B cell (primary cell): ENCODE results near the gene IGF2BP3. TPM values are rescaled to one million over a fixed set of nuclear protein-coding genes. Genes with fewer than 3 reads are reported as not detected.

Source experiments
- ATAC-seq: fragments of 200-7000 bp; cut with Tn5 transposase; one replicate; pipeline ENCODE4 v1.10.0; 2021; ENCODE audit warnings: low read depth, mild to moderate bottlenecking, moderate number of reproducible peaks, moderate library complexity
- CTCF ChIA-PET: fragments of 350-600 bp; sonication (Branson Sonifier 250); formaldehyde crosslinking; loops from one replicate; lab custom pipeline; 2021; ENCODE audit warnings: antibody characterized with exemption, inconsistent platforms; lab: Charles Lee
- POLR2A ChIA-PET: fragments of 350-600 bp; sonication (Branson Sonifier 250); formaldehyde crosslinking; loops from one replicate; lab custom pipeline; 2021; ENCODE audit warnings: antibody characterized with exemption; lab: Charles Lee
- DNase-seq: peaks from one replicate; pipeline ENCODE4 v3.0.0; 2013
- H2AFZ ChIP-seq: 2 replicates; pipeline ENCODE4 v1.6.1; 2012; ENCODE audit warnings: mild to moderate bottlenecking, low read depth, low read length; ENCODE audit not compliant: insufficient read depth, poor library complexity, severe bottlenecking
- H3K27ac ChIP-seq, 2 donors: 1 replicate in 1 of 2; 2 replicates in 1 of 2; pipeline ENCODE4 v1.5.1; 2012 to 2013; ENCODE audit warnings: low read length in 2 of 2, mild to moderate bottlenecking in 2 of 2, moderate library complexity in 1 of 2
- H3K27me3 ChIP-seq, 4 experiments: fragments of 200-600 bp in 1 of 4; sonication (generic) in 1 of 4; replicated peaks in 1 of 4; 1 replicate in 2 of 4; 2 replicates in 2 of 4; pipeline versions ENCODE4 v1.6.1 to v1.7.0; 2013 to 2016; ENCODE audit warnings: low read length in 3 of 4, mild to moderate bottlenecking in 2 of 4, mixed read lengths in 1 of 4, moderate library complexity in 1 of 4; ENCODE audit not compliant: insufficient read depth in 4 of 4, control insufficient read depth in 3 of 4; ENCODE audit errors: control extremely low read depth in 1 of 4
- H3K36me3 ChIP-seq, 2 experiments: replicated peaks in 1 of 2; 1 replicate in 1 of 2; 2 replicates in 1 of 2; pipeline versions ENCODE4 v1.6.1 to v1.7.1; 2013; ENCODE audit warnings: low read length in 1 of 2; ENCODE audit not compliant: insufficient read depth in 2 of 2, control insufficient read depth in 1 of 2; ENCODE audit errors: control extremely low read depth in 1 of 2, extremely low read depth in 1 of 2
- H3K4me1 ChIP-seq, 2 donors: fragments of 200-600 bp in 1 of 2; sonication (generic) in 1 of 2; 1 replicate in 1 of 2; 2 replicates in 1 of 2; pipeline versions ENCODE4 v1.5.1 to v1.6.1; 2013 to 2017; ENCODE audit warnings: low read length in 2 of 2; ENCODE audit not compliant: control insufficient read depth in 2 of 2, insufficient read depth in 2 of 2
- H3K4me2 ChIP-seq: replicated peaks from 2 replicates; pipeline ENCODE3; 2012; ENCODE audit warnings: mild to moderate bottlenecking, low read depth, low read length; ENCODE audit not compliant: poor library complexity, severe bottlenecking
- H3K4me3 ChIP-seq, 5 experiments: fragments of 200-600 bp in 1 of 5; sonication (generic) in 1 of 5; 1 replicate in 3 of 5; 2 replicates in 2 of 5; pipeline versions ENCODE4 v1.5.1 to v1.7.0; 2011 to 2016; ENCODE audit warnings: low read length in 4 of 5, mild to moderate bottlenecking in 4 of 5, low read depth in 2 of 5, control low read depth in 1 of 5, moderate library complexity in 1 of 5; ENCODE audit not compliant: insufficient read depth in 1 of 5; ENCODE audit errors: control extremely low read depth in 1 of 5, extremely low read depth in 1 of 5
- H3K79me2 ChIP-seq: fragments of 200-600 bp; sonication (generic); one replicate; pipeline ENCODE4 v1.6.0; 2016; ENCODE audit warnings: low read length; ENCODE audit not compliant: control insufficient read depth, insufficient read depth
- H3K9ac ChIP-seq: fragments of 200-600 bp; sonication (generic); 2 replicates; pipeline ENCODE4 v1.6.1; 2017; ENCODE audit warnings: mild to moderate bottlenecking, low read length, moderate library complexity
- H3K9me3 ChIP-seq, 3 donors: one replicate each; pipeline versions ENCODE4 v1.6.1 to v1.7.1; 2013; ENCODE audit warnings: low read length in 2 of 3; ENCODE audit not compliant: control insufficient read depth in 2 of 3, insufficient read depth in 1 of 3; ENCODE audit errors: control extremely low read depth in 1 of 3
- H4K20me1 ChIP-seq: 2 replicates; pipeline ENCODE4 v1.6.0; 2012; ENCODE audit warnings: mild to moderate bottlenecking, low read length; ENCODE audit not compliant: insufficient read depth, control insufficient read depth, poor library complexity, severe bottlenecking
- H3K27ac Mint-ChIP-seq: one replicate; pipeline ENCODE4 v1.8.0; 2021; ENCODE audit warnings: mixed read lengths
- H3K27me3 Mint-ChIP-seq: one replicate; pipeline ENCODE4 v1.8.0; 2021; ENCODE audit warnings: mixed read lengths
- H3K4me1 Mint-ChIP-seq: one replicate; pipeline ENCODE4 v1.8.0; 2021; ENCODE audit warnings: mixed read lengths
- H3K4me3 Mint-ChIP-seq: one replicate; pipeline ENCODE4 v1.8.0; 2021; ENCODE audit warnings: mixed read lengths
- H3K9me3 Mint-ChIP-seq: one replicate; pipeline ENCODE4 v1.8.0; 2022; ENCODE audit warnings: mixed read lengths; ENCODE audit not compliant: insufficient read depth
- EZH2 ChIP-seq: IDR thresholded peaks from 2 replicates; pipeline ENCODE4 v1.6.1; 2012; ENCODE audit warnings: borderline replicate concordance, low read depth, mild to moderate bottlenecking, moderate library complexity, low read length; ENCODE audit not compliant: insufficient read depth, poor library complexity, severe bottlenecking
- WGBS: methylation state at CpG from one replicate; pipeline ENCODE4 v1.1.5; 2013; ENCODE audit warnings: missing lambda C conversion rate; ENCODE audit not compliant: insufficient coverage; 5-methylcytosine and 5-hydroxymethylcytosine counted together
- intact Hi-C: fragments of 100-400 bp; cut with micrococcal nuclease; formaldehyde crosslinking; loops from one replicate; pipeline ENCODE4 v1.10.0; 2022
- polyA plus RNA-seq: library from polyadenylated mRNA; depleted of rRNA; stranded (reverse); fragments of >200 nt; gene quantifications from 2 replicates; pipeline ENCODE4 v1.2.3, GENCODE V29; 2012
- total RNA-seq, 2 donors: library from RNA; stranded (reverse); fragments of 120-200 nt in 1 of 2; gene quantifications; 1 replicate in 1 of 2; 2 replicates in 1 of 2; pipeline versions ENCODE4 v1.2.3 to v1.2.4, GENCODE V29; 2013 to 2022
- TF ChIP-seq, protein P1 (sequence below): fragments of 200-600 bp; IDR thresholded peaks from one replicate; pipeline ENCODE4 v1.8.0; 2022; ENCODE audit warnings: antibody characterized with exemption, mild to moderate bottlenecking

The IGF2BP3 gene
- total and polyA plus RNA-seq, 2 donors (not counting 1 experiment from before 2014, with no cell fraction given), result 0.63 to 10.0 TPM

DNA sequence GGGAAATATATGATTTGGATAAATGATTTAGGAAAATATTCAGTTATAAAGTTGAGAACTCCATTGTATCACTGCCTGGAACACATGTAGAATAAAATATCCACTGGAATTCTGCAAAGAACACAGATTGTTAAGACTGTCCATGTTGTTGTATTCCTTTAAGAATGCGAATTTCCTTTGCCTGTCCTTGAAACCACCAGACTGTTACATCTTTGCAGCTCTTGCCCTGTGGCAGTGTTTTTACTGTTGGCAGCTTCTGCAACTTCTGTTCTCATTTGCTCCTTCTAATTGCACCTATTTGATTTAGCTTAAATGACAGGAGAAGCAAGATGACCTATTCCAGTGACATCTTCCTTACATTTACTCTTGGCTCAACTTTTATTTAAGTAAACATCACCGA, 131.4 kb downstream of the IGF2BP3 start:
- no peak overlapping the region for H3K4me3 ChIP-seq
- H3K9me3 ChIP-seq, result peaks cover 0 to 10% (median 0%) of the 10 kb centered on the region in 3 donors
- Mint-ChIP-seq H3K4me1 (no peaks in the 10 kb centered on the region), H3K9me3 (no peaks in the 10 kb centered on the region), H3K27me3 (no peaks in the 10 kb centered on the region), H3K27ac (no peak overlapping the region), H3K4me3 (no peak overlapping the region)
- TF ChIP-seq EZH2, result no peak
- TF ChIP-seq, protein P1, sequence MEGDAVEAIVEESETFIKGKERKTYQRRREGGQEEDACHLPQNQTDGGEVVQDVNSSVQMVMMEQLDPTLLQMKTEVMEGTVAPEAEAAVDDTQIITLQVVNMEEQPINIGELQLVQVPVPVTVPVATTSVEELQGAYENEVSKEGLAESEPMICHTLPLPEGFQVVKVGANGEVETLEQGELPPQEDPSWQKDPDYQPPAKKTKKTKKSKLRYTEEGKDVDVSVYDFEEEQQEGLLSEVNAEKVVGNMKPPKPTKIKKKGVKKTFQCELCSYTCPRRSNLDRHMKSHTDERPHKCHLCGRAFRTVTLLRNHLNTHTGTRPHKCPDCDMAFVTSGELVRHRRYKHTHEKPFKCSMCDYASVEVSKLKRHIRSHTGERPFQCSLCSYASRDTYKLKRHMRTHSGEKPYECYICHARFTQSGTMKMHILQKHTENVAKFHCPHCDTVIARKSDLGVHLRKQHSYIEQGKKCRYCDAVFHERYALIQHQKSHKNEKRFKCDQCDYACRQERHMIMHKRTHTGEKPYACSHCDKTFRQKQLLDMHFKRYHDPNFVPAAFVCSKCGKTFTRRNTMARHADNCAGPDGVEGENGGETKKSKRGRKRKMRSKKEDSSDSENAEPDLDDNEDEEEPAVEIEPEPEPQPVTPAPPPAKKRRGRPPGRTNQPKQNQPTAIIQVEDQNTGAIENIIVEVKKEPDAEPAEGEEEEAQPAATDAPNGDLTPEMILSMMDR, result no peak
- intact Hi-C loops, result no loop called here
- H3K36me3 ChIP-seq, result peaks cover 4 to 6% of the 10 kb centered on the region in 2 experiments
- ATAC-seq (no peak), DNase-seq (no peak)
- no peaks in the 10 kb centered on the region for H3K4me1 ChIP-seq
- H3K9ac ChIP-seq, result no peak overlapping the region
- no peak overlapping the region for H3K4me2 ChIP-seq
- H3K27me3 ChIP-seq, result no peaks in the 10 kb centered on the region
- H3K79me2 ChIP-seq, result no peaks in the 10 kb centered on the region
- H3K27ac ChIP-seq, result no peak overlapping the region
- WGBS, result 100% methylated on average over 1 of the region's 2 CpGs
- H4K20me1 ChIP-seq, result no peaks in the 10 kb centered on the region
- POLR2A ChIA-PET, result no interaction called here
- no peak overlapping the region for H2AFZ ChIP-seq
- CTCF ChIA-PET, result no interaction called here

GRCh38 chr7:23338439-23338838, 131.9 kb downstream of the IGF2BP3 start:
- ATAC-seq, result no peak
- no peak overlapping the region for H3K4me3 ChIP-seq
- H3K27ac ChIP-seq, result no peak overlapping the region
- CTCF ChIA-PET, result no interaction called here
- Mint-ChIP-seq H3K4me1 (no peaks in the 10 kb centered on the region), H3K4me3 (no peak overlapping the region), H3K27me3 (no peaks in the 10 kb centered on the region), H3K27ac (no peak overlapping the region), H3K9me3 (no peaks in the 10 kb centered on the region)
- H4K20me1 ChIP-seq, result no peaks in the 10 kb centered on the region
- TF ChIP-seq, protein P1, result no peak
- TF ChIP-seq EZH2, result no peak
- no peaks in the 10 kb centered on the region for H3K27me3 ChIP-seq
- H2AFZ ChIP-seq, result no peak overlapping the region
- H3K9me3 ChIP-seq, result peaks cover 0 to 10% (median 0%) of the 10 kb centered on the region in 3 donors
- H3K4me1 ChIP-seq, result no peaks in the 10 kb centered on the region
- no peak overlapping the region for H3K9ac ChIP-seq
- H3K79me2 ChIP-seq, result no peaks in the 10 kb centered on the region
- WGBS, result no CpG with 5 or more reads among the region's 2 CpGs
- no peak for DNase-seq
- POLR2A ChIA-PET, result no interaction called here
- peaks cover 4 to 6% of the 10 kb centered on the region in 2 experiments for H3K36me3 ChIP-seq
- no peak overlapping the region for H3K4me2 ChIP-seq
- intact Hi-C loops, result no loop called here
